IPS DF 19.7 (cell line): ENCODE measurements around the gene GPR62.
"Not testable (repeated sequence)": the region's sequence is repeated elsewhere in the genome, so short reads cannot be mapped to it uniquely, and the experiment has no call there.

Experiments
- DNase-seq: peaks from one replicate; pipeline ENCODE4 v3.0.0-alpha.2; 2013; ENCODE audit warnings: low read depth, low spot score

Gene GPR62

DNA sequence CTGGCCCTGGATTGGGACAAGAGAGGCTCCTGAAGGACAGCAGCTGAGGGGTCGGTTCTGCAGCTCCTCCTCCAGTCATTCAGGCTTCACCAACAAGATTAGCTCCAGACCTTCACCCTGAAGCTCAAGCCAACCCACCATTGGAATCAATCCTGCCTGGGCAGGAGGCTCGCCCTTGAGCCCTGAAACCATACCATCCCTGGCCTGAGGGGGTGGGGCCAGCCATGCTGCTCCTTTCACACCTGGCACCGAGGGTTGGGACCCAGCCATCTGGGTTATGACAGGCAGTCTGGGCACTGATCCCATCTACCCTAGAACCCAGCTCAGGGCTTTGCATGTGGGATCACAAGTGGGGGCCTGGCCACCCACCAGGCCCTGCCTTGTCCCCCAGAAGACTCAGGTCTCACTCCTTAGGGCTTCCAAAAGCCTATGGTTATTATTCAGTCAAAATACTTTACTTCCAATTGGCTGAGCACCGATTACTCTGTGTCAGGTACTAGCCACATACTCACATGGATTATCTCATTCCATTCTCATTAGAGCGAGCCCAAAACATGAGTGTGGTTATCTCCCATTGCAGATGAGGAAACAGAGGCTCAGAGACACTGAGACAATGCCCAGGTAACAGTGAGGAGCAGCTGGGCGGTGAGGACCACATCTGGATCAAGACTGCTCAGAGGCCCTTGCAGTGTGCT lies 15.6 kb downstream of the GPR62 start:
- DNase-seq: no peak

DNA sequence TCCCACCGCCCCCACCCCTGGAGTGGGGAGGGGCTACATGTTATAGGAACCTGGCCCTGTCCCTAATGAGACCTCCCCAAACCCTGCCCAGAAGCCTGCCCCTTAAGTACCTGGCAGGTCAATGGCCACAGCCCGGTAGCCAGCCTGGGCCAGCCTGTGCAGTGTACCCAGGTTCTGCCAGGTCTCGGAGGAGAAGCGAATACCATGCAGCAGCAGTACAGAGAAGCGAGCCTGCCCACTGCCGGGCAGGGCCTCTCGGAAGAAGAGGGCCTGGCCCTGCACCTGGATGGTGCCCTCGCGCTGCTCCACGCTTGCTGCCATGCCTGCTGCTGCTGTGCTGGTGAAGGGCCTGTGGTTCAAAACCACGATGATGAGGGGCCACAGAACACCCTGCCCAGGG lies 16.2 kb downstream of the GPR62 start:
- DNase-seq: no peak

DNA sequence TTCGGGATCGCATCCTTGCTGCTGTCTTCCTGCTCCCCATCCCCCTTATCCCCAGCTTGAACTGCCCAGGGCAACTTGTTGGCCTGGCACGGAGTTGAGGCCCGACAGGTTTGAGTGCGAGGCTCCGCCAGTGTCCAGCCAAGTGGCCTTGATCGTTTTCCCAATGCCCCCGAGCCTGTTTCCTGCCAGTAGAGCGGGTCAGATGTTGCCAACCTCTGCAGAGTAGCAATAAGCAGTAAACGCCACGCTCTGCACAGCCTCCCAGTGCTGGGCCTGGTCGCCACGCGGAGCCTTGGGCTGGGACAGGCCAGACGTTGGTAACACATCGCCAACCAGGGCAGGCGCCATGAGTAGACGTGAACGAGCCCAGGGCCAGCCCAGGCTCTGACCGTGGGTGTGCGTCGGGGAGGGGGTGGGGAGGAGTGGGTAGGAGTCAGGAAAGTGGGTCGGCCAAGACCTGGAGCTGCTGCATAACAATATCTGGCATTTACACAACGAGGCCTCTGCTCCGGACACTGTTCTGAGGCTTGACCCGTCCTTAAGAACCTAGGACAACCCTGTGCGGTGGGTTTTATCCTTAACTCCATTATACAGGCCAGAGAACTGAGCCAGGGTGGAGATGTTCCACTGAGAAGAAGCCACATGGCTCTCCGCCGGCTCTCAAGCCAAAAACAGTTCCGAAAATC lies 19.2 kb downstream of the GPR62 start:
- no peak for DNase-seq

DNA sequence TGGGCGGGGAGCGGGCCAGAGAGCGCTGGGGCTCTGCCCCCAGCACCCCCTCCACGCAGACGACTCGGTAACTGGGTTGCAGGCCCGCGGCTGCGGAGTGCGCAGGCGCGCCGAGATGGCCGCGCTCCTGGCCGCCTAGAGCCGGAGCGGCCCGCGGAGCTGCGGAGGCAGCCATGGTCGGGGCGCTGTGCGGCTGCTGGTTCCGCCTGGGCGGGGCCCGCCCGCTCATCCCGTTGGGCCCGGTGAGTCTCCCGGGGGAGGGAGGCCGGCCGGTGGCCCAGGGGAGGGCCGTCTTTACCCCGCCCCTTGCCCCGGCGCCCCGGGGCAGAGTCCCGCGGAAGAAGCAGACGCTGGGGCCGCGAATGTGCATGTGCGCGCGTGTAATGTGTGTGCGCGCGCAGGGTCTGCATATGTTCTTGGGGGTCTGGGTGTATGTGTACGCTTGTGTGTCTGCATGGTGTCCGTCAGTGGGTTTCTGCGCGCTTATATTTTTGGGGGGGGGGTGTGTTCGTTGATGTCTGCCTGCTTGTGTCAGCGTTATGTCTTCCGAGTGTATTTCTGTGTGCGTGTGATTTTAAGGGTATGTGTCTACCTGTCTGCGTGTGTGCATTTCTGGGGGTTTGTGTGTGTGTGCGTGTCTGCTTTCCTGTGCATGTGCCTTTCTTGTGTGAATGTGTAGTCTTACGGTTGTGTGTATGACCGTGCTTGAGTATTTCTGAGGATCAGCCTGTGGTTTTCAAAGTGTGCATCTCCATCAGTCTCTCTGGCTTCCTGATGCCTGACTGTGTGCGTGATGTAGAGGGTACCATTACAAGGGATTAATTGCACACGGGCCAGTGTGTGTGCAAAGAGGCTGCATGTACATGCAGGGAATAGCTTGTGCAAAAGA lies 20.0 kb downstream of the GPR62 start, which contains the start of gene ABHD14A:
TSS of gene ABHD14A (plus strand) at position 102 of the 889 bp plus-strand sequence. CDS start at position 174, 72 bp downstream.
- no peak for DNase-seq

DNA sequence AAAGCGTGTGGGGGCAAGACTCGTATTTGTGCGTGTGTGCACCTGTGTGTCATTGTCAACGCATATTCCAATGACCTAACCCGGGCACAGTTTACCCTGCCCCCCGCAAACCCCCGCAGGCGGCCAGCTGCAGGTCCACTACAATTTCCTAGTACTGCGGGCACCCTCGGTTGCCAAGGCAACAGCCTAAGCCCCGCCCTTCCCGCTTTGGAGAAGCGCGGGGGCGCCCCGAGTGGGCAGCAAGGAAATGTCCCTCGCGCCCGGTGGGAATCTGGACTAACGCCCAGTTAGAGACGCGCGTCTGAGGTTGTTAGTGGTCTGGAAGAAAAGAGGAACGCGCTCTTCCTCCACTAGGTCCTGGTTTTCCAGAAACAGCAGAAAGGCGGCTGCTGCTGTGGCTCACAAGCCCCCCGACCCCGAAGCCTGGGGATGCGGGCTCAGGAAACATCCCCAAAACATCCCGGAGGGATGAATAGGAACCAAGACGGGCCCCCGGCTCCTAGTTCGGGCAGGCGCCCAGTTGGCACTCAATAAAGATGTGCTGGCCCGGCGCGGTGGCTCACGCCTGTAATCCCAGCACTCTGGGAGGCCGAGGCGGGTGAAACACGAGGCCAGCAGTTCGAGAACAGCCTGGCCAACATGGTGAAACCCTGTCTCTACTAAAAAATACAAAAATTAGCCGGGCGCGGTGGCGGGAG lies 20.8 kb downstream of the GPR62 start:
- DNase-seq: no peak

DNA sequence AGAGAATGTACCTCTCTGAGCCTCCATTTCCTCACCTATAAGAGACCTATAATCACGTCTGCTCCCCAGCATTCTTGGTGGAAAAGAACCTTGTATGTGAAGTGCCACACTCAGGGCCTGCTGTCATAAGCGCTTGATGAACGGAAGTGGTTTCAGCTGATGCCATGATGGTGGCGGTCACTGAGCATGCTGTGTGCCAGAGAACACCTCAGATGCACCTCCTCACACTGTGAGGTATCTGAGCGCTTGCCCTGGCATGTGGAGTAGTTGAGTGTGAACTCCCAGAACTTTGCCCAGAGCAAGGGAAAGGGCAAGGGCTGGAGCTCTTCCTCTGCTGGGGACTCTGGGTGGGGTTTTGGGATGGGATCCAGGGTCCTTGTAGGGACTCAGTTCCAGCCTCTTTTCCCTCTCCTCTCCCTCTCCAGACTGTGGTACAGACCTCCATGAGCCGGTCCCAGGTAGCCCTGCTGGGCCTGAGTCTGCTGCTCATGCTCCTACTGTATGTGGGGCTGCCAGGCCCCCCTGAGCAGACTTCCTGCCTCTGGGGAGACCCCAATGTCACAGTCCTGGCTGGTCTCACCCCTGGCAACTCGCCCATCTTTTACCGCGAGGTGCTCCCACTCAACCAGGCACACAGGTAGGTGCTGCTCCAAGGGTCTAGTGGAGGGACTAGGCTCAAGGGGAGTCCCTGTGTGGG lies 22.4 kb downstream of the GPR62 start:
- DNase-seq: no peak

DNA sequence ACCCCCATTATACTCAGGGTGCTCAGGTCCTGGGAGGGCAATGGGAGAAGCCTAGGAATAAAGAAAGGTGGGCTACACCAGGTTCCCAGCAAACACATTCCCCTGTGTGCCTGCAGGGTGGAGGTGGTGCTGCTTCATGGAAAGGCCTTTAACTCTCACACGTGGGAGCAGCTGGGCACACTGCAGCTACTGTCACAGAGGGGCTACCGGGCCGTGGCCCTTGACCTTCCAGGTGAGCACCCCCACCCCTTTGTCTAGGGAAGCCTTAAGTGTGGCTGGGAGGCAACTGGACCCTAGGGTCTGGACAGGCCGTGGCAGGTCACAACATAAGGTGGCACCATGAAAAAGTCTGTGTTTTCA lies 22.9 kb downstream of the GPR62 start:
- no peak for DNase-seq

DNA sequence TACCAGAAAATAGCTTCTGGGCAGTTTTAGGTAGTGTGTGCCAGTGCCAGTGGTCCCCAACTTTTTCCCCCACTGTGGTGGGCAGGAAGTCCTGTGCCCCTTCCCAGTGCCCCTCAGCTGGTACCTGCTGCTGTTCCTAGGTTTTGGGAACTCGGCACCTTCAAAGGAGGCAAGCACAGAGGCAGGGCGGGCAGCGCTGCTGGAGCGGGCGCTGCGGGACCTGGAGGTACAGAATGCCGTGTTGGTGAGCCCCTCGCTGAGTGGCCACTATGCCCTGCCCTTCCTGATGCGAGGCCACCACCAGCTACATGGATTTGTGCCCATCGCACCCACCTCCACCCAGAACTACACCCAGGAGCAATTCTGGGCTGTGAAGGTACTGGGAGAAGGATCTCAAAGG lies 25.1 kb downstream of the GPR62 start:
- DNase-seq: no peak

DNA sequence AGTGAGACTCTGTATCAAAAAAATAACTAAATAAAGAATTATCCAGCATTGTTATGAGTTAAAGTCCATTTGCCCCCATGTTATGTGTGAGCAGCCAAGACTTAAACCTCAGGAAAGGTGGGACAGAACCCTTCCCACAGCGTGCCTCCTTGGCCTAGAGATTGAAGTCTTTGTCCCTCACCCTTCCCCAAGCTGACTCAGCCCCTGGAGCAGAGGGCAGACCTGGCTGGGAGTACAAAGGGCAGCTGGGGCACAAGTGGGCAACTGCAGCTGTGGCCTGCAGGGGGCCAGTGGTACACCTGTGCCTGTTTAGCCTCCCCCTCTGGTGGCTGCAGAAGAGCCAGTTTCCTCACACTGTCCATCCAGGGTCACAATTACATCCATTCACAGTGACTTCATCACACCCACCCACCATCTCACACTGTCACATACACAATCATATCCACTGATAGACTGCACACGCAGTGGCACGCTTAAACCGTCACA lies 27.2 kb downstream of the GPR62 start:
- no peak for DNase-seq

DNA sequence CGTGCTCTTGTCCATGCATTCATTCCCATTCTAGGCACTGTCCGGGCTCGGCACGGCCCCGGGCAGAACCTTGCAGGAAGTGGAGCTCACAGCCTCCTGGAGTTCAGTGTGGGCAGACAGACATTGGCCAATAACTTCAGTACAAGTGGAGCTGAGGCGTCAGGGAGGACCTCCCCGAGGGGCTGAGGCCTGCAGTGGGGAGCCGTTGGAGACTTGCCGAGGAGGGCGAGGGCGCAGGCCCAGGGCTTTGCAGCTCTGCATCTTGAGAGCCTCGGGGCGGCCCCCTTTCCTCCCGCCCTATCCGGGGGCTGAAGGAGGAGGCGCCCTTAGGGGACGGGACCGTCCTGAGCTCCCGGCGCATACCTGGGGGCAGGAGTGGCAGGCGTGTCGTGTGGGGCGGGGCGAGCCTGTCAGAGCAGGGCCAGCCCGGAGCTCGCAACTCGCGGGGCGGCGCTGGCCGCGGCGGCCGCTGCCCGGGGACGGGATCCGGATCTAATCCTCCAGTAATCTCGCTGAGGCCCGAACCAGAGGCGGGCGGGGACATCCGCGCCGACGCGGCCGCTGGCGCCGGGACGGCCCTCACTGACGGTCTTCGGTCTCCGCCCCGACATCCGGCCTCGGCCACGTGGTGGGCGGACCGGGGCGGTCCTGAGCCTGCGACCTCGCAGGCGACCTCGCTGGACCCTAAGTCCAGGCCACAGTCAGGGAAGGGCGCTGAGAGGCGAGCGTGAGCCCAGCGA lies 27.8 kb downstream of the GPR62 start, which contains the start of gene ACY1:
TSS of gene ACY1 (plus strand) at position 698 of the 740 bp plus-strand sequence. CDS start 530 bp downstream, outside the sequence.
- DNase-seq: no peak

DNA sequence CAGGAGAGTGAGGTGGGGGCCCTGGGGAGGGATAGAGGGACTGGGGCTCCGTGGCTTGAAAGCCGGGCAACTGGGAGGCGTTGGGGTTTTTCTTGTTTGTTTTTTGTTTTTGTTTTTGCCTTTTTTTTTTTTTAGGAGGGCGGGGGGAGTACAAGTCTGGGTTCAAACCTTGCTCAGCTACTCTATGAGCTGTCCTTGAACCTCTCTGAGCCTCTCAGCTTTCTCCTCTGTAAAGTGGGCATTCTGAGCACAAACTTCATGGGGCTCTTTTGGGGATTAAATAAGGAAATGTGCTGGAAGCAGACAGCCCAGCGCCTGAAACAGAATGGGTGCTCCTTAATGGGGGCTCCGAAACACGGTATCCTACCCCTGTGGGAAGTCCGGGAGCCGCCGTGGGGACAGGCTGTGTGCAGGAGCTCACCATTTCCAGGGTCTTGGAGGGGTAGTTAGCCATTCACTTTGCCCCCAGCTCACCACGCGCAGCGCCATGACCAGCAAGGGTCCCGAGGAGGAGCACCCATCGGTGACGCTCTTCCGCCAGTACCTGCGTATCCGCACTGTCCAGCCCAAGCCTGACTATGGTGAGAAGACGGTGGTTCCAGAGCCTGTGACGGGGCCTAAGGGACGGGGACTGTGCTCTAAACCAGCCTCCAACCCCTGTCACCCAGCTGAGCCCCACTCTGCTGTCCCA lies 28.5 kb downstream of the GPR62 start:
- DNase-seq: no peak

DNA sequence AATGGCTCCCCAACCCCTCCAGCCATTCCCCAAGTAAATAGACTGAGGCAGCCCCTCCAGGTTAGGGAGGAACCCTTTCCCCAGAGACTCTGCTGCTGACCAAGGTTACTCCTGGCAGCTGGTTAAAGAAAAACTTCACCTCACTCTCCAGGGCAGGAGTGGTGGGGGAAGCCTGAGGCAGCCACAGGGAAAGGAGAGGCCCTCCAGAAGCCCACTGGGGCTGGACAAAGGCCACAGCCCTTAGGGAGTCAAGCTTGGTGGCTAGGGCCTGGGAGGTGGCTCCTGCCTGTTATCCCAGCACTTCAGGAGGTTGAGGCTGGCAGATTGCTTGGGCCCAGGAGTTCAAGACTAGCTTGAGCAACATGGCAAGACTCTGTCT lies 29.1 kb downstream of the GPR62 start:
- DNase-seq: no peak

DNA sequence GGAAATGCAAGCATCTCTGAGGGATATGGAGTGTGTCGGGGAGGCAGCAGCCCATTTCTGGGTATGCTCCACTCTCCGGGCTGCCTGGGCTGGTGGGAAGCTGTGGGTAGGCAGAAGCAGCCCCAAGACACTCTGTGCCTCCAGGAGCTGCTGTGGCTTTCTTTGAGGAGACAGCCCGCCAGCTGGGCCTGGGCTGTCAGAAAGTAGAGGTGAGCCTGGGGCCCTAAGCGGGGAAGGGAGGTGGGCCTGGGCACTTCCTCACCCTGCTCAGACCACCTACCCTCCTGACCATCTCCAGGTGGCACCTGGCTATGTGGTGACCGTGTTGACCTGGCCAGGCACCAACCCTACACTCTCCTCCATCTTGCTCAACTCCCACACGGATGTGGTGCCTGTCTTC lies 29.9 kb downstream of the GPR62 start:
- no peak for DNase-seq

DNA sequence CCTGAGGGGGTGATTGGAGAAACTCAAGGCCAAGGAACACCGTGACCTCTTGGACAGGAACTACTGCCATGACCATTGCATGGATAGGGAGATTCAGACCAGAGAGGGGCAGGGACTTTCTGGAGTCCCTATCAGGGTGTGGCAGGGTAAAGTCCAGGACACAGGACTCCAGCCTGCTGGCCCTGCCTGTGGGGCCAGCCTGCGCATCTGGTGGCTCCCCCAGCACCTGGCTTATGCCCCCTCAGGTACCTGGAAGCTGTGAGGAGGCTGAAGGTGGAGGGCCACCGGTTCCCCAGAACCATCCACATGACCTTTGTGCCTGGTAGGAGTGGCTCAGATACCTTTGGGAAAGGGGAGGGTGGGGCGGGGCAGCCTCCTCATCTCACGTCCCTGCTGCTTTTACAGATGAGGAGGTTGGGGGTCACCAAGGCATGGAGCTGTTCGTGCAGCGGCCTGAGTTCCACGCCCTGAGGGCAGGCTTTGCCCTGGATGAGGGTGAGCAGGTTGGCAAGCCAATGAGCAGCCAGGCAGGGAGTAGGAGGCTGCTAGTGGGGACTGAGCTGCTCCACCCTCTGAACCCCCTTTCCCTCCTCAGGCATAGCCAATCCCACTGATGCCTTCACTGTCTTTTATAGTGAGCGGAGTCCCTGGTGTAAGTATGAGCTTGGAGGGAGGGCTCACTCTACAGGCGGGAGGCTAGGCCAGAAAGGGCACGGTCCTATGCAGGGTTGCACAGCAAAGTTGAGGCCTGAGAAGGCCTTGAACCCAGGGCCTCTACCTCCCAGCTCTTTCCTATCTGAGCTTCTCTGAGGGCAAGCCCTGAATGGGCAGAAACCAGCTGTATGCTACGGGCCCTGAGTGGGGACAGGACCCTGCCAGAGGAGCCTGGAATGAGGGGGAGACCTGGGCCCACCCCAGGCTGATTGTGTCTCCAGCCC lies 31.1 kb downstream of the GPR62 start:
- no peak for DNase-seq

DNA sequence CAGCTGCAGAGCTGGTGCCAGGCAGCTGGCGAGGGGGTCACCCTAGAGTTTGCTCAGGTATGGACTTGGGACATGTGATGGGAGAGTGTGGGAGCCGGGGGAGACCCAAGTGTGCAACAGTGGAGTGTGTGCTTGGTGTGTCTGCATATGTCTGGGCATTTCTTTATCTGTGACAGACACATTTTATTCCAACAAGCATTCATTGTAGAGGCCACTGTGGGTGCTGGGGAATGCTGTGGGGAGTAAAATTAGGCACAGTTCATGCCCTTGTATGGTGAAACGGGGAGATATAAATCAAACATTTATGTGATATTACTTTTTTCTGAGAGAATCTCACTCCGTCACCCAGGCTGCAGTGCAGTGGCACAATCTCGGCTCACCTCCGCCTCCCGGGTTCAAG lies 32.4 kb downstream of the GPR62 start:
- DNase-seq: no peak

DNA sequence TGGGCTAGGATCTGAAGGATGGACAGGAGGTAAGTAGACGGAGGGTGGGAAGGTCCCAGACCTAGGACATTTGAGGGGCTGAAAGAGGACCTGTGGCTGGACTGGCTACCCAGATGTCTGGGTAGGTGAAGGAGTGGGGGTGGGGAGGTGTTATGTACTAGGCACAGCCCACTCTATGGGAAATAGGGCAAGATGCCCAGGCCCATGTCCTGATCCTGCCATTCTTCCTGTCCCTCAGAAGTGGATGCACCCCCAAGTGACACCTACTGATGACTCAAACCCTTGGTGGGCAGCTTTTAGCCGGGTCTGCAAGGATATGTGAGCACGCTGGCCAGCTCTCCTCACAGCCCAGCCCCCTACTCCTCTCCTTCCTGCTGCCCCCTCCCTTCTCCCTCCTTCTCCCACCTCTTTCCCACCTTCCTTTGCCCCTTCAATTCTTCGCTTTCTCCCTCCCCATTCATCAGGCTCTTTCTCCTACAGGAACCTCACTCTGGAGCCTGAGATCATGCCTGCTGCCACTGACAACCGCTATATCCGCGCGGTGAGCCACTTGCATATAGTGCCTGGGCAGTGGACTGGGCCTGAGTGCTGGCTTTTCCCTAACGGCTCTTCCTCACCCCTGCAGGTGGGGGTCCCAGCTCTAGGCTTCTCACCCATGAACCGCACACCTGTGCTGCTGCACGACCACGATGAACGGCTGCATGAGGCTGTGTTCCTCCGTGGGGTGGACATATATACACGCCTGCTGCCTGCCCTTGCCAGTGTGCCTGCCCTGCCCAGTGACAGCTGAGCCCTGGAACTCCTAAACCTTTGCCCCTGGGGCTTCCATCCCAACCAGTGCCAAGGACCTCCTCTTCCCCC lies 33.3 kb downstream of the GPR62 start:
- no peak for DNase-seq

DNA sequence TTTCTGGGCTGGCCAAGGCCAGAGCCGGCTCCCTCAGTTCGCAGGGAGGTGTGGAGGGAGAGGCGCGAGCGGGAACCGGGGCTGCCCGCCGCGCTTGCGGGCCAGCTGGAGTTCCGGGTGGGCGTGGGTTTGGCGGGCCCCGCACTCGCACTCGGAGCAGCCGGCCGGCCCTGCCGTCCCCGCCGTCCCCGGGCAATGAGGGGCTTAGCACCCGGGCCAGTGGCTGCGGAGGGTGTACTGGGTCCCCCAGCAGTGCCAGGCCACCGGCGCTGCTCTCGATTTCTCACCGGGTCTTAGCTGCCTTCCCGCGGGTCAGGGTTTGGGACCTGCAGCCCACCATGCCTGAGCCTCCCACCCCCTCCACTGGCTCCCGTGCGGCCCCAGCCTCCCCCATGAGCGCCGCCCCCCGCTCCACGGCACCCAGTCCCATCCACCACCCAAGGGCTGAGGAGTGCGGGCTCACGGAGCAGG lies 35.4 kb downstream of the GPR62 start:
- not testable (repeated sequence) for DNase-seq
